Small intestine (tissue), 7 donors: ENCODE results near the gene ARID3B. TPM values are rescaled to one million over a fixed set of nuclear protein-coding genes. Genes with fewer than 3 reads are reported as not detected.

Experiments
- DNase-seq, 2 donors: peaks; one replicate each; pipeline versions ENCODE4 v3.0.0 to v3.0.0-alpha.2; 2013
- FAIRE-seq: peaks from 2 replicates; lab custom pipeline; 2012; peaks lifted over from hg19 to GRCh38; lab: Jason Lieb, UNC
- H3K27ac ChIP-seq, 3 donors: one replicate each; pipeline ENCODE4 v1.5.1; 2013; ENCODE audit warnings: low read length in 2 of 3, mild to moderate bottlenecking in 2 of 3, control low read depth in 1 of 3, inconsistent platforms in 1 of 3, low read depth in 1 of 3, moderate library complexity in 1 of 3
- H3K27me3 ChIP-seq, 3 donors: one replicate each; pipeline ENCODE4 v1.6.1; 2013; ENCODE audit warnings: low read length in 3 of 3, inconsistent platforms in 1 of 3; ENCODE audit not compliant: control insufficient read depth in 3 of 3, insufficient read depth in 3 of 3
- H3K36me3 ChIP-seq, 3 donors: one replicate each; pipeline ENCODE4 v1.6.1; 2013; ENCODE audit warnings: low read length in 3 of 3, inconsistent platforms in 1 of 3, low read depth in 1 of 3, mild to moderate bottlenecking in 1 of 3, moderate library complexity in 1 of 3; ENCODE audit not compliant: control insufficient read depth in 3 of 3, insufficient read depth in 2 of 3
- H3K4me1 ChIP-seq, 3 donors: one replicate each; pipeline ENCODE4 v1.6.1; 2013; ENCODE audit warnings: low read length in 2 of 3, inconsistent platforms in 1 of 3, low read depth in 1 of 3, mild to moderate bottlenecking in 1 of 3, moderate library complexity in 1 of 3; ENCODE audit not compliant: control insufficient read depth in 3 of 3, insufficient read depth in 2 of 3
- H3K4me3 ChIP-seq, 3 donors: one replicate each; pipeline ENCODE4 v1.5.1; 2013; ENCODE audit warnings: low read length in 3 of 3, control low read depth in 1 of 3, inconsistent platforms in 1 of 3, low read depth in 1 of 3, mild to moderate bottlenecking in 1 of 3, moderate library complexity in 1 of 3
- H3K9me3 ChIP-seq, 2 donors: one replicate each; pipeline ENCODE4 v1.6.1; 2013; ENCODE audit warnings: low read depth in 1 of 2, low read length in 1 of 2; ENCODE audit not compliant: control insufficient read depth in 2 of 2, insufficient read depth in 1 of 2
- WGBS, 3 donors: extraction: QIAGEN DNeasy Blood & Tissue Kit; methylation state at CpG; one replicate each; pipeline ENCODE4 v1.1.7; 2013; 5-methylcytosine and 5-hydroxymethylcytosine counted together
- polyA plus RNA-seq, 4 donors: library from polyadenylated mRNA; stranded (reverse) in 3 of 4; unstranded in 1 of 4; fragments of 200-250 nt in 3 of 4; fragments of 120-200 nt in 1 of 4; gene quantifications; one replicate each; pipeline versions ENCODE4 v1.2.1 to v1.2.3, GENCODE V29; 2013
- donor health status: healthy with polysubstance abuse.
- donor health status: control.
- donor health status: control.
- donor health status: Bipolar disorder and iron deficiency.
- donor health status: healthy.

Gene ARID3B
- polyA plus RNA-seq, 4 donors = 4.0 to 11.3 (median 5.4) TPM

GRCh38 chr15:74603789-74604705, 63.0 kb downstream of the ARID3B start:
- no peak for DNase-seq
- WGBS, 3 donors = 59 to 81% (median 77%) methylated on average over 11 of the region's 11 CpGs
- Histone ChIP-seq H3K9me3 (no peaks in the 10 kb centered on the region), H3K4me1 (peaks cover 3 to 8% (median 6%) of the 10 kb centered on the region in 3 donors), H3K27ac (no peak overlapping the region), H3K4me3 (no peak overlapping the region), H3K27me3 (no peaks in the 10 kb centered on the region), H3K36me3 (peaks cover 0 to 11% (median 0%) of the 10 kb centered on the region in 3 donors)
- no peak for FAIRE-seq

GRCh38 chr15:74604983-74605794, 64.2 kb downstream of the ARID3B start:
- Histone ChIP-seq H3K4me3 (no peak overlapping the region), H3K9me3 (no peaks in the 10 kb centered on the region), H3K27ac (no peak overlapping the region), H3K27me3 (no peaks in the 10 kb centered on the region), H3K4me1 (peaks cover 0 to 6% (median 0%) of the 10 kb centered on the region in 3 donors), H3K36me3 (peaks cover 0 to 14% (median 0%) of the 10 kb centered on the region in 3 donors)
- 56 to 73% (median 63%) methylated on average over 12 of the region's 12 CpGs for WGBS, 3 donors
- DNase-seq (no peak), FAIRE-seq (no peak)

DNA sequence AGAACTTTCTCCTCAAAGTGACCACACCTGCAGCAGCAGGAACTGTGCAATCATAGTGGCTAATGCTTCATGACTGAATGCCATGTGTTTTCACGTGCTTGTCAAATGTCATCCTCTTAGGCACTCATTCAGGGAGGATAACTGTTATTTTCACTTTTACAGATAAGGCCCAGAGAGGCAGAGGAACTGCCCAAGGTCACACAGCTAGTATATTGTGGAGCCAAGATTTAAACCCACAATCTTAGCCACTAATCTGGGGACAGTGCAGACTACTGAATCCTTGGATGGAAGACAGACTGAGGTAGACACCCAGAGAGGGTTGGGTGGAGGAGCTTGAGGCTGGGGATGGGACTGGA, 64.8 kb downstream of the ARID3B start:
- peaks cover 0 to 14% (median 0%) of the 10 kb centered on the region in 3 donors for H3K36me3 ChIP-seq
- peaks cover 0 to 12% (median 0%) of the 10 kb centered on the region in 3 donors for H3K4me1 ChIP-seq
- no peak for FAIRE-seq
- 57 to 78% (median 65%) methylated on average over 1 of the region's 1 CpG for WGBS, 3 donors
- no peaks in the 10 kb centered on the region for H3K27me3 ChIP-seq
- DNase-seq = no peak
- H3K9me3 ChIP-seq = no peaks in the 10 kb centered on the region
- H3K4me3 ChIP-seq = no peak overlapping the region
- no peak overlapping the region for H3K27ac ChIP-seq

GRCh38 chr15:74608786-74609185, 67.8 kb downstream of the ARID3B start:
- Histone ChIP-seq H3K4me3 (no peak overlapping the region), H3K36me3 (peaks cover 0 to 9% (median 0%) of the 10 kb centered on the region in 3 donors), H3K4me1 (peaks cover 0 to 13% (median 0%) of the 10 kb centered on the region in 3 donors), H3K9me3 (no peaks in the 10 kb centered on the region), H3K27ac (no peak overlapping the region), H3K27me3 (no peaks in the 10 kb centered on the region)
- FAIRE-seq (no peak), DNase-seq (no peak)
- 46 to 74% (median 48%) methylated on average over 3 of the region's 3 CpGs for WGBS, 3 donors

- DNase-seq = no peak
- H3K9me3 ChIP-seq = no peaks in the 10 kb centered on the region
- no peak for FAIRE-seq
Observed at GRCh38 chr15:74609938-74610301, 68.9 kb downstream of the ARID3B start.

GRCh38 chr15:74610302-74610951, 69.4 kb downstream of the ARID3B start:
- peaks cover 0 to 11% (median 0%) of the 10 kb centered on the region in 3 donors for H3K36me3 ChIP-seq
- no peaks in the 10 kb centered on the region for H3K9me3 ChIP-seq
- H3K27me3 ChIP-seq = no peaks in the 10 kb centered on the region
- WGBS, 3 donors = 47 to 62% (median 61%) methylated on average over 7 of the region's 7 CpGs
- H3K27ac ChIP-seq = no peak overlapping the region
- H3K4me1 ChIP-seq = peaks cover 0 to 22% (median 0%) of the 10 kb centered on the region in 3 donors
- FAIRE-seq = no peak
- DNase-seq = peak in 1 of 2 donors; percentile 32
- no peak overlapping the region for H3K4me3 ChIP-seq

More at GRCh38 chr15:74609938-74610301, 68.9 kb downstream of the ARID3B start:
- Histone ChIP-seq H3K27ac (no peak overlapping the region), H3K4me1 (peaks cover 0 to 20% (median 0%) of the 10 kb centered on the region in 3 donors), H3K4me3 (no peak overlapping the region), H3K36me3 (peaks cover 0 to 11% (median 0%) of the 10 kb centered on the region in 3 donors), H3K27me3 (no peaks in the 10 kb centered on the region)
- 74 to 81% (median 76%) methylated on average over 3 of the region's 3 CpGs for WGBS, 3 donors

- no peaks in the 10 kb centered on the region for H3K9me3 ChIP-seq
- WGBS, 3 donors = 87 to 93% (median 87%) methylated on average over 11 of the region's 11 CpGs
- H3K4me3 ChIP-seq = no peak overlapping the region
- peaks cover 0 to 22% (median 0%) of the 10 kb centered on the region in 3 donors for H3K4me1 ChIP-seq
- H3K36me3 ChIP-seq = peaks cover 0 to 13% (median 0%) of the 10 kb centered on the region in 3 donors
- FAIRE-seq (no peak), DNase-seq (no peak)
- H3K27me3 ChIP-seq = no peaks in the 10 kb centered on the region
- no peak overlapping the region for H3K27ac ChIP-seq
Observed at GRCh38 chr15:74611341-74611740, 70.3 kb downstream of the ARID3B start.

GRCh38 chr15:74611834-74612233, 70.8 kb downstream of the ARID3B start:
- no peak for FAIRE-seq
- WGBS, 3 donors = 80 to 86% (median 85%) methylated on average over 6 of the region's 6 CpGs
- Histone ChIP-seq H3K4me1 (peaks cover 0 to 27% (median 4%) of the 10 kb centered on the region in 3 donors), H3K27ac (no peak overlapping the region), H3K36me3 (peaks cover 0 to 13% (median 0%) of the 10 kb centered on the region in 3 donors), H3K9me3 (no peaks in the 10 kb centered on the region), H3K27me3 (no peaks in the 10 kb centered on the region), H3K4me3 (no peak overlapping the region)
- DNase-seq = no peak
